ENCODE measurements around the gene SLC7A14. TPM values are rescaled to one million over a fixed set of nuclear protein-coding genes. Genes with fewer than 3 reads are reported as not detected.
A peak's percentile ranks its signal among the peaks of the same experiment; 100 is the strongest.

The SLC7A14 gene
- total RNA-seq, 2 donors from 2014 or later, result not detected

- Mint-ChIP-seq H3K9me3 (peaks cover 0 to 4% of the 10 kb centered on the region in 2 donors), H3K36me3 (ENCODE audit: insufficient read depth in 2 of 2) (no peaks in the 10 kb centered on the region), H3K4me1 (ENCODE audit: low read depth) (peaks cover 26% of the 10 kb centered on the region), H3K27ac (no peak overlapping the region), H3K27me3 (ENCODE audit: low read depth) (peaks cover 19% of the 10 kb centered on the region), H3K4me3 (no peak overlapping the region)
- DNase-seq, result no peak
- no peak for ATAC-seq (replicated peaks in 1 of 2)
Measured at GRCh38 chr3:170432416-170432815, 153.5 kb downstream of the SLC7A14 start.

GRCh38 chr3:170431054-170431453, 154.8 kb downstream of the SLC7A14 start:
- DNase-seq (no peak), ATAC-seq (replicated peaks in 1 of 2) (no peak)
- H3K27me3 Mint-ChIP-seq (ENCODE audit: low read depth), result peaks cover 19% of the 10 kb centered on the region
- H3K4me1 Mint-ChIP-seq (ENCODE audit: low read depth), result peaks cover 17% of the 10 kb centered on the region
- no peak overlapping the region for H3K27ac Mint-ChIP-seq
- peaks cover 0 to 4% of the 10 kb centered on the region in 2 donors for H3K9me3 Mint-ChIP-seq
- no peak overlapping the region for H3K4me3 Mint-ChIP-seq
- no peaks in the 10 kb centered on the region for H3K36me3 Mint-ChIP-seq (ENCODE audit: insufficient read depth in 2 of 2)

- H3K4me1 Mint-ChIP-seq (ENCODE audit: low read depth), result peaks cover 17% of the 10 kb centered on the region
- H3K27ac Mint-ChIP-seq, result no peak overlapping the region
- peaks cover 0 to 4% of the 10 kb centered on the region in 2 donors for H3K9me3 Mint-ChIP-seq
- DNase-seq (no peak), ATAC-seq (replicated peaks in 1 of 2) (peak in 1 of 2 donors; percentile 42)
- no peaks in the 10 kb centered on the region for H3K36me3 Mint-ChIP-seq (ENCODE audit: insufficient read depth in 2 of 2)
- H3K27me3 Mint-ChIP-seq (ENCODE audit: low read depth), result peaks cover 19% of the 10 kb centered on the region
- peak overlapping the region in 1 of 2 donors; percentile 31 for H3K4me3 Mint-ChIP-seq
Measured at GRCh38 chr3:170429050-170429449, 156.8 kb downstream of the SLC7A14 start.

GRCh38 chr3:170428095-170428494, 157.8 kb downstream of the SLC7A14 start:
- Mint-ChIP-seq H3K36me3 (ENCODE audit: insufficient read depth in 2 of 2) (no peaks in the 10 kb centered on the region), H3K27ac (no peak overlapping the region), H3K4me3 (peak overlapping the region in 1 of 2 donors; percentile 58)

GRCh38 chr3:170426240-170426797, 159.6 kb downstream of the SLC7A14 start:
- Mint-ChIP-seq H3K4me3 (no peak overlapping the region), H3K36me3 (ENCODE audit: insufficient read depth in 2 of 2) (no peaks in the 10 kb centered on the region), H3K4me1 (ENCODE audit: low read depth) (peaks cover 22% of the 10 kb centered on the region), H3K27ac (no peak overlapping the region), H3K9me3 (no peaks in the 10 kb centered on the region), H3K27me3 (ENCODE audit: low read depth) (peaks cover 25% of the 10 kb centered on the region)
- DNase-seq (no peak), ATAC-seq (replicated peaks in 1 of 2) (peak in 1 of 2 donors; percentile 22)

More at GRCh38 chr3:170428095-170428494, 157.8 kb downstream of the SLC7A14 start:
- peaks cover 17% of the 10 kb centered on the region for H3K4me1 Mint-ChIP-seq (ENCODE audit: low read depth)
- DNase-seq (no peak), ATAC-seq (replicated peaks in 1 of 2) (no peak)
- peaks cover 0 to 4% of the 10 kb centered on the region in 2 donors for H3K9me3 Mint-ChIP-seq
- peaks cover 19% of the 10 kb centered on the region for H3K27me3 Mint-ChIP-seq (ENCODE audit: low read depth)

DNA sequence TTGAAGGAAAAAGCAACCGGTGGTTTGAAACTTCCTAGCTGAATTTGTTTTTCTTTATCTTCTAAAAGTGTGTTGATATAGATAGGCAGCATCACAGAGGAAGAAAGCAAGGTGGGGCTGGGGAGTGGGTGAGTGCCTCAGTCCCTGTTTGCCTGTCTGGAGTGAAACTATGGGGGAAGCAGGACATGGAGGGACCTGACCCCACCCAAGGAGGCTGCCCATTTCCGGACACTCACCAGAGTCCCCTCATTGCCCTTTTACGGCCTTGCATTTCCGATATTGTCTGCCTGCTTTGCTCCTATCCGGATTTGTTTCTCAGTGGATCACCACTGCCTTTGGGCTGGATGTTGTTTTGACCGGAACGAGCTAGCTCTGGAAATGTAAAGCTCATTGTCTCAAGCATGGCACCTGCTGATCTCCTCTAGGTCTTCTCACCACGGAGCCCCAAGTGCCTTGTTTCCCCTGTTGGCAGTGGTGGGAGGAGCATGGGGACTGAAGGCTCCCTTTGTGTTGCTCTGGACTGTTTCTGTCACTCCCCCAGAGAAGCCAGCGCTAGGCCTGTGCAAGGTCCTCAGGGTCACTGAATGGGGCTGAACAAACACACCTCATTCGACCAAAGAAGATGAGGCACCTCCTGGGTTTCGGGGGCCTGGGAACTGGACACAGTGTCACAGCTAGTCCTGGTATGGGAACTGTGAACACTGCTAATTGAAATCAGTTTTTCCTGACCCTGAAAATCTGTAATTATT, 160.2 kb downstream of the SLC7A14 start:
- no peak for ATAC-seq (replicated peaks in 1 of 2)
- Mint-ChIP-seq H3K4me3 (no peak overlapping the region), H3K27ac (no peak overlapping the region)

DNA sequence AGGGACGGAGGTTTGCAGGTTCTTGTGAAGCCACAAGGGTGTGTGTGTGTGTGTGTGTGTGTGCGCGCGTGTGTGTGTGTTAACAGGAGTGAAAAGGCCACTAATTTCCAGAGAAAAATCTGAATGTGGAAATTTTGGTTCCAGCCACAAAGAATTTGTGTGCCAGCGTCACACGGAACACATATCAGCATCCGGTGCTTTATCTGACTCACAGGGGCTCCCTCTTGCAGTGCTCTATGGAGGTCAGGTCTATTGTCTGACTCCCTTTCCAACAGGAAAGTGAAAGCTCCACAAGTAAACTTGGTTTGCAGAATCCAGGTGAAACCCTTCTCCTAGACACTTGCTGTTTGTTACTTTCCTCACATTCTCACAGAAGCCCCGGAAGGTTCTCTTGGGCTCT, 161.0 kb downstream of the SLC7A14 start:
- Mint-ChIP-seq H3K9me3 (no peaks in the 10 kb centered on the region), H3K27ac (no peak overlapping the region), H3K4me1 (ENCODE audit: low read depth) (peaks cover 22% of the 10 kb centered on the region), H3K27me3 (ENCODE audit: low read depth) (peaks cover 23% of the 10 kb centered on the region), H3K4me3 (no peak overlapping the region), H3K36me3 (ENCODE audit: insufficient read depth in 2 of 2) (no peaks in the 10 kb centered on the region)
- DNase-seq (no peak), ATAC-seq (replicated peaks in 1 of 2) (peak in 1 of 2 donors; percentile 43)

More for the DNA sequence above, 160.2 kb downstream of the SLC7A14 start:
- no peaks in the 10 kb centered on the region for H3K36me3 Mint-ChIP-seq (ENCODE audit: insufficient read depth in 2 of 2)
- H3K9me3 Mint-ChIP-seq, result no peaks in the 10 kb centered on the region
- no peak for DNase-seq
- H3K27me3 Mint-ChIP-seq (ENCODE audit: low read depth), result peaks cover 24% of the 10 kb centered on the region
- peaks cover 22% of the 10 kb centered on the region for H3K4me1 Mint-ChIP-seq (ENCODE audit: low read depth)

- H3K27me3 Mint-ChIP-seq (ENCODE audit: low read depth), result peaks cover 22% of the 10 kb centered on the region
- DNase-seq (no peak), ATAC-seq (replicated peaks in 1 of 2) (no peak)
- no peak overlapping the region for H3K4me3 Mint-ChIP-seq
- H3K27ac Mint-ChIP-seq, result no peak overlapping the region
- H3K9me3 Mint-ChIP-seq, result no peaks in the 10 kb centered on the region
- H3K36me3 Mint-ChIP-seq (ENCODE audit: insufficient read depth in 2 of 2), result peaks cover 0 to 2% of the 10 kb centered on the region in 2 donors
- peaks cover 9% of the 10 kb centered on the region for H3K4me1 Mint-ChIP-seq (ENCODE audit: low read depth)
Measured at GRCh38 chr3:170423001-170423615, 162.8 kb downstream of the SLC7A14 start.

GRCh38 chr3:170421758-170422157, 164.1 kb downstream of the SLC7A14 start:
- H3K4me3 Mint-ChIP-seq, result no peak overlapping the region
- peaks cover 10% of the 10 kb centered on the region for H3K4me1 Mint-ChIP-seq (ENCODE audit: low read depth)
- no peak for DNase-seq
- peaks cover 34% of the 10 kb centered on the region for H3K27me3 Mint-ChIP-seq (ENCODE audit: low read depth)
- ATAC-seq (replicated peaks in 1 of 2), result no peak
- no peak overlapping the region for H3K27ac Mint-ChIP-seq
- no peaks in the 10 kb centered on the region for H3K9me3 Mint-ChIP-seq
- peaks cover 0 to 2% of the 10 kb centered on the region in 2 donors for H3K36me3 Mint-ChIP-seq (ENCODE audit: insufficient read depth in 2 of 2)

DNA sequence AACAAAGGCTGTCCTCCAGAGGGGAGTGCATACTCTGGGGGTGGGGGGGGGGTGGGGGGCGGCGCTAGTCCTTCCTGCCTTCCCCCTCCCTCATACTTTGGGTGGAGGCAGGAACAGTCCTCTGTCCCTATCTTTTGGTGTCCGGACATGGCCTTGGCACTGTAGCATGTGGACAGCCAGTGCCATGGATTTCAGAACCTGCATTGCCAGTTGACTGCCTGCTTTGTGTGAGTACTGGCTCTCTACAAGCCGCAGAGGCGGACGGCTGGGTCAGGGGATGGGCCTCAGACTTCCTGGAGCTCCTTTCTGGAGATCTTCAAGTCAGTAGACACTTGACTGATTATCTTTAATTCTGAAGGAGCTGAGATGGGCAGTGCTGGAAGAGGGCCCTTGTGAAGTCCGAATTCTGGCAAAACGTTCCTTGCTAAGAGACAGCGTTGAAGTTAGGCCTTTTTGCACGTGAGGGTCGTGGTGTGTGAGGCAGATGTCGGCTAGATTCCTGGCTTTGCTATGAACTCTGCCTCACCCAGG, 164.7 kb downstream of the SLC7A14 start:
- peaks cover 0 to 2% of the 10 kb centered on the region in 2 donors for H3K36me3 Mint-ChIP-seq (ENCODE audit: insufficient read depth in 2 of 2)
- no peak for DNase-seq
- no peak overlapping the region for H3K4me3 Mint-ChIP-seq
- no peak for ATAC-seq (replicated peaks in 1 of 2)
- peaks cover 10% of the 10 kb centered on the region for H3K4me1 Mint-ChIP-seq (ENCODE audit: low read depth)
- H3K9me3 Mint-ChIP-seq, result no peaks in the 10 kb centered on the region
- peaks cover 38% of the 10 kb centered on the region for H3K27me3 Mint-ChIP-seq (ENCODE audit: low read depth)
- H3K27ac Mint-ChIP-seq, result no peak overlapping the region

- peaks cover 10% of the 10 kb centered on the region for H3K4me1 Mint-ChIP-seq (ENCODE audit: low read depth)
- peak overlapping the region; percentile 7 to 23 for H3K4me3 Mint-ChIP-seq
Measured at GRCh38 chr3:170420307-170420821, 165.5 kb downstream of the SLC7A14 start.

DNA sequence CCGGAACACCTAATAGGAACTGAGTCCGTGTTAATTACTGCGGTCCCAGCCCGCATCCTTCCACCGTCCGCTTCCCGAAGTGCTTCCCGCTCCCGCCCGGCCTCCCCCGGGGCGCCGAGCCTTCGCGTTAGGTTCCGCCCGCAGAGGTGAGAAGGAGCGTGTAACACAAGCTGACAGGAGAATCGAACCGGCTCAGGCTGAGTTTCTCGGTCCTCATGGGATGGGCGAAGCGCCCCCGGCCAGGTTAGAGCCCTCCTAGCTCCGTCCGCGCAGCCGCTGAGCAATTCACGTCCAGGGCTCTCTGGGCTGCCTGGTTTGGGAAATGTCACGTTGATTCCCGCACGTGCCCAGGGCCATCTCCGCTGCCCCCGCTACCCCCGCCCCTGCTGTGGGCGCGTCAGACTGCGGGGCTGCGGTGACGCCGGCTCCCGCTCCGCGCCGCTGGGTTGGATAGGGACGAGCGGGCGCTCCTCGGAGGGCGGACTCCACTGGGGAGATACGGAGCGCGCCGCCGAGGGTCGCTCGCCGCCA, 166.3 kb downstream of the SLC7A14 start:
- Mint-ChIP-seq H3K27ac (no peak overlapping the region), H3K9me3 (no peaks in the 10 kb centered on the region), H3K4me1 (ENCODE audit: low read depth) (peaks cover 10% of the 10 kb centered on the region), H3K27me3 (ENCODE audit: low read depth) (peaks cover 40% of the 10 kb centered on the region), H3K4me3 (peak overlapping the region; percentile 60 to 62), H3K36me3 (ENCODE audit: insufficient read depth in 2 of 2) (peaks cover 0 to 2% of the 10 kb centered on the region in 2 donors)
- DNase-seq, result no peak
- ATAC-seq (replicated peaks in 1 of 2), result peak; percentile 24 to 43

More at GRCh38 chr3:170420307-170420821, 165.5 kb downstream of the SLC7A14 start:
- peaks cover 40% of the 10 kb centered on the region for H3K27me3 Mint-ChIP-seq (ENCODE audit: low read depth)
- ATAC-seq (replicated peaks in 1 of 2), result no peak
- H3K9me3 Mint-ChIP-seq, result no peaks in the 10 kb centered on the region
- no peak for DNase-seq
- H3K36me3 Mint-ChIP-seq (ENCODE audit: insufficient read depth in 2 of 2), result peaks cover 0 to 2% of the 10 kb centered on the region in 2 donors
- H3K27ac Mint-ChIP-seq, result no peak overlapping the region

Measured in activated T-cell treated with anti-CD3 and anti-CD28 coated beads, Interleukin-2, amount 50 U/mL, for 72 hours (primary cell).